Measurements from ENCODE around the gene PLEKHG3.
A peak's percentile ranks its signal among the peaks of the same experiment; 100 is the strongest.

PLEKHG3 gene

GRCh38 chr14:64743061-64743460 is 38.8 kb downstream of the PLEKHG3 start:
- no peak for DNase-seq (ENCODE audit: low read depth in 4 of 4, low spot score in 1 of 4)

GRCh38 chr14:64745511-64746091 is 41.4 kb downstream of the PLEKHG3 start:
- no peak for DNase-seq (ENCODE audit: low read depth in 4 of 4, low spot score in 1 of 4)

DNA sequence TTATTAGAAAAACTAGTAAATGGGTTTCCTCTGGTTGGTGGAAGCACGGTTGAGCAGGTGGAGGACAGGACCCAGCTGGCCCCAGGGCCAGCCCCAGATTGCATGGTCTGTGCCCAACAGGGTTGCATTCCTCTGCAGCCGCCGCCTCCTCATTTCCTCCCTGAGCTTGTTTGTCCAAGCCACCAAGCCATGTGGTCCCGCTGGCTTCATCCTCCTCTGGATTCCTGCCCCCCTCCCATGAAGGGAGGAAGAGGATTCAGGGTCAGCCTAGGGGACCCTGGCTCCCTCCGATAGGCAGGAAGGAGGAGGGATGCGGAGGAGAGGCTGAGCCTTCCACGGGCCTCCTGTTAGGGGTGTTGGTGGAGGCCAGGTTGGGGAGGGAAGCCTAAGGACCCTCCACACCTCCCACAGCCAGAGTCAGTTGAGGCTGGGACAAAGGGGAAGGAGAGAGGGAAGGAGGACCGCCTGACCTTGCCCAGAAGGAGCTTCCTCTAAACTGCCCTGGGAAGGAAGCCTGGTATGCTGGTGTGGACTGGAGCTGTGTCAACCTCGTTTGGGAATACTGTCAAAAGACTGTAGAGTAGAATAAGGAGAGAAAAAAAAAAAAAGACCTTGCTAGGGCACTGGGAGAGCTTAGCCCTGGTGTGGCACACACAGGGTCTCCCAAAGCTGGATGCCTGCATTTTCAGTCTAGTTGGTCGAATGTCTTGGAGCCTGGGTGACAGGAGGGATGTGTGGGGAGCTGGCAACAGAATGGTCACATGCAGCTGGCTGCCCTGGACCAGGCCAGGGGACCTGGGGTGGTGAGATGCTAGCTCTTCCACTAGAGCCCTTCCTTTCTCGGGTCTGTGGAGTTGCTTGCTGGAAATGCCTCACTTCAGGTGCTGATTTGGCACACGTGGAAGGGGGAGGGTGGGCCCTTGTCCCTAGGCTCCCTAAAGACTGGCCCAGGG is 42.4 kb downstream of the PLEKHG3 start:
- no peak for DNase-seq (ENCODE audit: low read depth in 4 of 4, low spot score in 1 of 4)

DNA sequence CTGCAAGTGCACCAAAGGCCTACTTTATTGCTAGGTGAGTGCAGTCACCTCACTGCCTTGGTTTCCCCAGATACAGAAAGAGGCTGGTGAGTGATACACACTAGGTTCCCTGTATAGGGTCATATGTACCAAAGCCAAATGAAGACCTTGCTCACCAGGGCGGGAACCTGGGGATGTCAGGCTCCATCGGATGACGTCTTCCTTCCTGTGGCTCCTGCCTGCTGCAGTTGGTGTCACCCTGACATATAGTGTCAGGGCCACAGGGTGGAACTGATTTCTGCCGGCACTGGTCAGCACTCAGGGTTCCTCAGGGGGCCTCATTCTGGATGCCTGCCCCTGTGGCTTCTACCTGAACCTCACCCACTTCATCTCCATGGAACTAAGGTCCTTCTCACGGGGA is 43.1 kb downstream of the PLEKHG3 start:
- DNase-seq (ENCODE audit: low read depth in 4 of 4, low spot score in 1 of 4) = no peak

DNA sequence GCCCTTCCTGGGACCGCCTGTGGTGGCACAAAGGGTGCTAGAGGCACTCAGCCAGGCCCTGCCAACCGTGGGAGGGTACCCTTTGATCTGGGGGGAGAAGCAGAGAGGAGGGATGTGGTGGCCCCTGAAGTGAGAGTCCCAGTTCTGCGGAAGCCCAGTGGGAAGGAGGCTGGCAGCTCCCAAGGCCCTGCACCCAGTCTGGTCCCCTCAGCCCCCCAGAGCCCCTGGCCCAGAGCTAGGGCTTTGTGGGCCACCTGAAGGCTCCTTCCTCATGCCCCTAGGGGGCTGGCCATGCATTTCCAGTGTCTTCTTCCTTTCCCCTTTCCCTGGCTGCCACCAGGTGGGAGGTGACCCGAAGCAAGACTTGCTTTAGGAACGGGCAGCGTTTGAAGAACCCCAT is 44.3 kb downstream of the PLEKHG3 start:
- no peak for DNase-seq (ENCODE audit: low read depth in 4 of 4, low spot score in 1 of 4)

DNA sequence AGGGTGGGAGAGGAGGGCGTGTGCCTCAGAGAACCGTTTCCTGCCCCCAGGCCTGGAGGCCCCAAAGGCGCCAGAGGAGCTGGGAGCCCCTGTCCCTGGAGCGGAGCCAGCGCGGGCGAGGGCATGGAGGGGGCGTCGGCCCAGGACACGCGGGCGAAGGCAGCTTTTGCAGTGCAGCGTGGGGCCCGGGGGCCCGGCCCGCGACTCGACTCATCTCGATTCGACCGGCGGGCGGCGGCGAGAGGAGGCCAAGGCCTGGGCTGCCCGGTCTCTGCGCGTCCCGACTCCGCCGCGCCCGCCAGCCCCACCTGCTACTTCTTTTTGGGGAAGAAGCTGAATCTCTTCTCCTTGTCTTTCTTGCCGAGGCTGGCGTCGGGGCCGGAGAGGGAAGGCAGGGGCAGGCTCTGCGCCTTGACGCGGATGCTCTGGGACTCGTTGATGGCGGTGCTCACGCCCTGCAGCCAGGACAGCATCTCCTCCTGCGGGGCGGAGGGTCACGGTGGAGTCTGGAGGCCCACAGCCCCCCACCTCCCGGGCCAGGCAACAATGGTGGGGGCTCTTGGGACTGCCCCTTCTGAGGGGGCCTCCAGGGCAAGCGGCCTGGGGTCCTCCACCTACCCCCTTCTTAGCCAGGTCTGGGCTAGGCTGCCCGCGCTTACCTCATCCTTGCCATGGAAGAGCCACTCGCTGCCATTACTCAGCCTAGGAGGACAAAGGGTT is 44.9 kb downstream of the PLEKHG3 start:
- no peak for DNase-seq (ENCODE audit: low read depth in 4 of 4, low spot score in 1 of 4)

DNA sequence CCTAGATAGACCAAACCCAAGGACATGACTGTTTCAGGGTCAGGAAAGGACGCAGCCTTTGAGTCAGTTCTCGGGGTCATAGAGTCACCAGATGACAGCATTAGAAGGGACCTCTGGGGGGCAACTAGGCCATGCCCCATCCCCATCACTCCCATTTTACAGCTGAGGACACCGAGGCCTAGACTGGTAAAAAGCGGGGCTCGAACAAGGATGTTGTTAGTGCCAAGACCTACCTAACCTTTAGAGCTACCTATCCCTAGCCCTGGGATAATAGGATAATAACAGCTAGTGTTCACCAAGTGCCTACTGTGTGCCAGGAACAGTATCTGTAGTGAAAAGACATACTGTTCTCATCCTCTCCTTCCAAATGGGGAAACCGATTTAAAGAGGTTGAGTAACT is 48.7 kb downstream of the PLEKHG3 start:
- DNase-seq (ENCODE audit: low read depth in 4 of 4, low spot score in 1 of 4) = no peak

- DNase-seq (ENCODE audit: low read depth in 4 of 4, low spot score in 1 of 4) = no peak
These were observed 49.1 kb downstream of the PLEKHG3 start for GRCh38 chr14:64753374-64753773.

- DNase-seq (ENCODE audit: low read depth in 4 of 4, low spot score in 1 of 4) = no peak
These were observed 49.8 kb downstream of the PLEKHG3 start for GRCh38 chr14:64753999-64754398.

GRCh38 chr14:64754685-64755084 is 50.5 kb downstream of the PLEKHG3 start:
- no peak for DNase-seq (ENCODE audit: low read depth in 4 of 4, low spot score in 1 of 4)

DNA sequence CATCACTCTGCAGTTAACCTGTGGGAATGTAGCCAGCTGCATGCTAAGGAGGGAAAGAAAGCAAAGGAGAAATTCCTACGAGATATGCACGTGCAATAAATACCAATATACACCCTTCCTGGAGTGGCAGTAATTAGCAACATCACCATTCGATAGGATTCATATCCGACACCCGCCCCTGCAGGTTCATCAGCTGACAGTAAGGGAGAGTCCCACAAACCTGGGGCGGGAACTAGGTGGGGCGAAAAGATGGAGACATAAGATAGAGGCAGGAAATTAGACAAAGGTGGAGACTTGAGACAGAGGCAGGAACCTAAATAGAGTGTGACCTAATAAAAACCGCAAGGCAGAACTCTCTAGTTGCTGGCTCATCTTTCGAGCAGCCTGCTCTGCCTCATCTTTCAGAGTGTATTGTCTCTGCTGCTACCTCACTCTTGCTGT is 51.6 kb downstream of the PLEKHG3 start:
- peak in 1 of 4 experiments; percentile 21 for DNase-seq (ENCODE audit: low read depth in 4 of 4, low spot score in 1 of 4)

DNA sequence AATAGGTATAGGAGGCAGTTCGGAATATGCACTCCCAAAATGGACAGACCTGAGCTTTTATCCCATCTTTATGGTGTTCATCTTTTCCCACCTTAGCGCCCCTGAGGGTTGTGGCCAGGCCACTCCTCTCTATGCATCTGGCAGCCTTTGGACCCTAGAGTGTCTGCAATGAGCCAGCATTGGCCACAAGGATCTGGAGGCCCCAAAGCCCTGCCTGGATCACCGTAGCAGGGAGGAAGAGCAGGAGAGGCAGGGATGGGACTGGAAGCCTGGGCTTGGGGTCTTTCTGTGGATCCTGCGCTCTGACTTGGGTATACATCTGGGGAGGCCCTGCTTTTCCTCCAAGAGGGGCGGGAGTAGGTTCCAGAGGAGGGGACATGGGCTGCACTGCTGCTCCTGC is 52.5 kb downstream of the PLEKHG3 start:
- DNase-seq (ENCODE audit: low read depth in 4 of 4, low spot score in 1 of 4) = no peak

DNA sequence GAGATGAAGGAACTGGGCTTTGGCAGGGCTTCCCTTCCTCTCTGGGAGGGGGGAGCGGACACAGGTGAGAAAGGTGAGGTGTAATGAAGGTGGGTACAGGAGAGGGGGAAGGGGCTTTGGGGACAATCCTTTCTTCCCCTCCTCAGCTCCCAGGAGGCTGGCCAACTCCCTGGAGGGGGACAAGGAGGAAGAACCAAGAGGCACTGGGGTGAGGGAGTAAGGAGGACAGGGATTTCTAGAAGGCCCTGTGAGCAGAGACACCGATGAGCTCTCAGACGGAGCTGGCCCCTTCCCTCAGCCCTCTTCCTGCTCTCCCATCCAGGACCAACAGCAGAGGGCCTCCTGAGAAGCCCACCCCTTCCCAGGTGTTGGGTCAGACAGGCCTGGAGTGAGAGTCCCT is 53.4 kb downstream of the PLEKHG3 start:
- no peak for DNase-seq (ENCODE audit: low read depth in 4 of 4, low spot score in 1 of 4)

- no peak for DNase-seq (ENCODE audit: low read depth in 4 of 4, low spot score in 1 of 4)
These were observed 53.8 kb downstream of the PLEKHG3 start for GRCh38 chr14:64758025-64758521.

GRCh38 chr14:64758691-64759554 is 54.7 kb downstream of the PLEKHG3 start:
- no peak for DNase-seq (ENCODE audit: low read depth in 4 of 4, low spot score in 1 of 4)

DNA sequence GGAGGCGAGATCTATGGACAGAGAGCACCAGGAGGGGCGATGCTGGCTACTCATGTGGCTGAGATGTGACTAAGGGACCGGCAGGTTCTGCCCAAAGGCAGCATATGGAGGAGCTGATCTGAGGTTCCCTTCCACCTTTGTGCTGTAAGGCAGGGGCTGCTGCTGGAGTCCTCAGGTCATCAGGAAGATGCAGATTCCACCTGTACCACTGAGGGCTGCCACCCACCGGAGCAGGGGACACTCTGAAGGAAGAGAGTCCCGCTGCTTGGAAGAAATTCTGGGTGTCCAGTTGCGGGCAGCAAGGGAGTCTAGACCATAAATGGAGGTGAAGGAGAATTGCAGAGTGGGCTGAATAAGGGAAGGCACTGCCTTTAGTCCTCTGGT is 55.3 kb downstream of the PLEKHG3 start:
- no peak for DNase-seq (ENCODE audit: low read depth in 4 of 4, low spot score in 1 of 4)

- peak in 3 of 4 experiments; percentile 31 to 40 (median 35) for DNase-seq (ENCODE audit: low read depth in 4 of 4, low spot score in 1 of 4)
These were observed 56.0 kb downstream of the PLEKHG3 start for GRCh38 chr14:64760146-64760755.

- no peak for DNase-seq (ENCODE audit: low read depth in 4 of 4, low spot score in 1 of 4)
These were observed 56.7 kb downstream of the PLEKHG3 start for GRCh38 chr14:64760916-64761315.

DNA sequence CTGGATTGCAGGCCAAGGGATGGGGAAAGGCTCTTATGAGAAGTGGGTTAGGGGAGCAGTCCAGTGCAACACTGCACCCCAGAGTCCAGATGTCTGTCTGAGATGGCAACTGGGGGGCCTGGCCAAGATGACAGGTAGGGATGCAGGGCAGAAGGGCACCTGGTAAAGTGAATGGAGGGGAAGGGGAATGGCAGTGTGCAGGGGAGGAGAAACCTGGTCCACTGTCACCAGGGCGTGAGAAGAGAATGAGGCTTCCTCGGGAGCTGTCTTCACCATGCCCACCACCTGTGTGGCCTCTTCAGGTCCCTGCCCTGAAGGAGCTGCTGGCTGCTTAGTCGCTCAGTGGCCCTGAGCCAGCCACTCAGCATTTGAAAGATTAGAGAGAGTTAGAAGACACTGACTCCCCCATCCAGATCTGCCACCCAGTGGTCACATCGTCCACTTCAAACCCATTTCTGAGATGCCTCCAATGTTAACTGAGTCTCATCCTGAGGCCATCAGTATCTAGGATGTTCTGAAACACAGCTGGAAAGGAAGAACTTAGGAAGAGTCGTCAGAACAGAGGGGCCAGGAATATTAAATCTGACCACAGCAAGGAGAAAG is 57.3 kb downstream of the PLEKHG3 start:
- DNase-seq (ENCODE audit: low read depth in 4 of 4, low spot score in 1 of 4) = no peak
